ENCODE data around the gene BANP.
"Not testable (repeated sequence)": the region's sequence is repeated elsewhere in the genome, so short reads cannot be mapped to it uniquely, and the experiment has no call there.

DNA sequence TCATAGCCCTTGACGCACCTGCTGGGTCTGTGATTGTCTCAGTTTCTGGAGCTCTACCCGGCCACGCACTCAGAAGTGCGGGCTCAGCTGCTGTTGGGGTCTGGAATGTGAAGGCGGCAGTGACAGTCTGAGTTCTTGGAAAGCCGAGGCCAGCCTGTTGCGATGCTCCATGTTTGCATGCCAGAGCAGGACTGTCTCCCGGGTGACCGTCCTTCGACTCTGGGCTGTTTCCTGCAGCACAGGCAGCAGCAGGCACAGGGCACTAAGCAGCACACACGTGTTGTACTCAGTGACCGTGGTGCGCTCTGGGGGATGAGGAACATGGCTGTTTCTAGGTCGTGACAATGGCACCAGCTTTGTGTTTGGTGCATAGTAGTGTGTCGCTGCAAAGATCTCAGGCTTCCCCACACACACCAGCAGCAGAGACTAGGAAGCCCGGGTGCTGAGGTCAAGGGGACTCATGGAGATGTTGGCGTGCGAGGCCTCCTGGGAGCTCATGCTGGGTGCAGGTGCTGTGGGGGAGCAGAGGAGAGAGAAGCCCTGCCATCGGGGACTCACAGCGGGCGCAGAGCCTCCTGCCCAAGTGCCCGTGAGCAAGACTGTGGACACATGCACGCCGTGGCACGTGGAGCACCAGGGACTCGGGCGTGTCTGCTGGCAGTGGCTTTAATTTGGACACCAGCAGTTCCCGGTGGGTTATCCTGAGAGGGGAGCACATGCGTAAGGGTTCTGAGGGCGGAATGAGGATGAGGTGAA, 84.8 kb downstream of the BANP start:
- TF ChIP-seq POLR2A, TAF1, SPI1 (IDR thresholded peaks at IDR 0.05; ENCODE audit: low read depth, low read length): not testable (repeated sequence)
